ENCODE data around the gene CCSER1. TPM values are rescaled to one million over a fixed set of nuclear protein-coding genes. Genes with fewer than 3 reads are reported as not detected.
"Not testable (repeated sequence)": the region's sequence is repeated elsewhere in the genome, so short reads cannot be mapped to it uniquely, and the experiment has no call there.

CCSER1 gene
- total RNA-seq, 4 donors from 2014 or later: 4.0 to 6.0 (median 4.8) TPM

- Histone ChIP-seq H3K9me3 (no peaks in the 10 kb centered on the region), H3K27me3 (no peaks in the 10 kb centered on the region), H3K27ac (no peak overlapping the region), H3K4me3 (no peak overlapping the region), H3K4me1 (no peaks in the 10 kb centered on the region), H3K36me3 (no peaks in the 10 kb centered on the region)
- no peak for DNase-seq (ENCODE audit: low spot score in 2 of 2)
- TF ChIP-seq POLR2A (IDR thresholded peaks at IDR 0.05) (no peak), CTCF (IDR thresholded peaks at IDR 0.05) (no peak), EP300 (IDR thresholded peaks at IDR 0.05) (no peak)
- WGBS, 2 donors: 67 to 82% methylated on average over 1 of the region's 1 CpG
These were observed 710.0 kb downstream of the CCSER1 start for GRCh38 chr4:90837241-90837640.

GRCh38 chr4:90838859-90839258 is 711.7 kb downstream of the CCSER1 start:
- not testable (repeated sequence) for H3K27me3 ChIP-seq; H3K36me3 ChIP-seq; H3K4me3 ChIP-seq; H3K9me3 ChIP-seq; H3K27ac ChIP-seq; H3K4me1 ChIP-seq; DNase-seq (ENCODE audit: low spot score in 2 of 2)
- 98% methylated on average over 22 of the region's 22 CpGs for WGBS, 2 donors

- no peak for DNase-seq (ENCODE audit: low spot score in 2 of 2)
- Histone ChIP-seq H3K9me3 (no peaks in the 10 kb centered on the region), H3K36me3 (no peaks in the 10 kb centered on the region), H3K27ac (no peak overlapping the region), H3K27me3 (no peaks in the 10 kb centered on the region), H3K4me1 (no peaks in the 10 kb centered on the region), H3K4me3 (no peak overlapping the region)
- 92 to 96% methylated on average over 3 of the region's 3 CpGs for WGBS, 2 donors
- TF ChIP-seq CTCF (IDR thresholded peaks at IDR 0.05) (no peak), POLR2A (IDR thresholded peaks at IDR 0.05) (no peak), EP300 (IDR thresholded peaks at IDR 0.05) (no peak)
These were observed 713.1 kb downstream of the CCSER1 start for GRCh38 chr4:90840291-90840690.

GRCh38 chr4:90840828-90841227 is 713.6 kb downstream of the CCSER1 start:
- H3K27ac ChIP-seq: no peak overlapping the region
- no peaks in the 10 kb centered on the region for H3K9me3 ChIP-seq
- TF ChIP-seq POLR2A (IDR thresholded peaks at IDR 0.05): no peak
- no peak for TF ChIP-seq EP300 (IDR thresholded peaks at IDR 0.05)
- no peak for TF ChIP-seq CTCF (IDR thresholded peaks at IDR 0.05)

GRCh38 chr4:90841676-90842075 is 714.5 kb downstream of the CCSER1 start:
- DNase-seq (ENCODE audit: low spot score in 2 of 2): no peak
- Histone ChIP-seq H3K4me1 (no peaks in the 10 kb centered on the region), H3K9me3 (no peaks in the 10 kb centered on the region), H3K27me3 (no peaks in the 10 kb centered on the region), H3K4me3 (no peak overlapping the region), H3K36me3 (no peaks in the 10 kb centered on the region), H3K27ac (no peak overlapping the region)
- TF ChIP-seq POLR2A (IDR thresholded peaks at IDR 0.05) (no peak), EP300 (IDR thresholded peaks at IDR 0.05) (no peak), CTCF (IDR thresholded peaks at IDR 0.05) (no peak)
- WGBS, 2 donors: 61 to 67% methylated on average over 1 of the region's 1 CpG

More at GRCh38 chr4:90840828-90841227, 713.6 kb downstream of the CCSER1 start:
- Histone ChIP-seq H3K36me3 (no peaks in the 10 kb centered on the region), H3K4me1 (no peaks in the 10 kb centered on the region), H3K27me3 (no peaks in the 10 kb centered on the region), H3K4me3 (no peak overlapping the region)
- no peak for DNase-seq (ENCODE audit: low spot score in 2 of 2)

- no peak overlapping the region for H3K4me3 ChIP-seq
- no peaks in the 10 kb centered on the region for H3K4me1 ChIP-seq
- WGBS, 2 donors: 78 to 80% methylated on average over 2 of the region's 2 CpGs
- no peaks in the 10 kb centered on the region for H3K27me3 ChIP-seq
- DNase-seq (ENCODE audit: low spot score in 2 of 2): no peak
- TF ChIP-seq CTCF (IDR thresholded peaks at IDR 0.05) (no peak), POLR2A (IDR thresholded peaks at IDR 0.05) (no peak), EP300 (IDR thresholded peaks at IDR 0.05) (no peak)
- no peak overlapping the region for H3K27ac ChIP-seq
- H3K36me3 ChIP-seq: no peaks in the 10 kb centered on the region
- no peaks in the 10 kb centered on the region for H3K9me3 ChIP-seq
These were observed 715.8 kb downstream of the CCSER1 start for GRCh38 chr4:90842960-90843359.
